HUES48 (cell line): ENCODE data around the gene POU2AF3.
A peak's percentile ranks its signal among the peaks of the same experiment; 100 is the strongest.
"Not testable (repeated sequence)": the region's sequence is repeated elsewhere in the genome, so short reads cannot be mapped to it uniquely, and the experiment has no call there.

ENCODE experiments used
- H3K27ac ChIP-seq: one replicate; pipeline ENCODE4 v1.7.0; 2013; ENCODE audit warnings: low read depth, low read length, inconsistent platforms
- H3K27me3 ChIP-seq: 2 replicates; pipeline ENCODE4 v1.6.1; 2013; ENCODE audit warnings: mild to moderate bottlenecking, low read length; ENCODE audit not compliant: control insufficient read depth, insufficient read depth
- H3K36me3 ChIP-seq: 2 replicates; pipeline ENCODE4 v1.6.1; 2013; ENCODE audit warnings: low read length; ENCODE audit not compliant: control insufficient read depth, insufficient read depth
- H3K4me1 ChIP-seq: 2 replicates; pipeline ENCODE4 v1.6.1; 2013; ENCODE audit warnings: mild to moderate bottlenecking, low read length; ENCODE audit not compliant: control insufficient read depth, insufficient read depth
- H3K4me3 ChIP-seq: 2 replicates; pipeline ENCODE4 v1.5.1; 2013; ENCODE audit warnings: mild to moderate bottlenecking, low read depth, low read length
- H3K9ac ChIP-seq: 2 replicates; pipeline ENCODE4 v1.6.1; 2013; ENCODE audit warnings: mild to moderate bottlenecking, low read depth, low read length, moderate library complexity
- H3K9me3 ChIP-seq: 2 replicates; pipeline ENCODE4 v1.6.1; 2013; ENCODE audit warnings: low read length; ENCODE audit not compliant: control insufficient read depth, insufficient read depth

Gene POU2AF3

GRCh38 chr11:111272420-111272819 lies 25.9 kb upstream of the POU2AF3 start:
- Histone ChIP-seq H3K27me3 (no peaks in the 10 kb centered on the region), H3K4me1 (no peaks in the 10 kb centered on the region), H3K27ac (no peak overlapping the region), H3K36me3 (no peaks in the 10 kb centered on the region), H3K9me3 (no peaks in the 10 kb centered on the region), H3K4me3 (no peak overlapping the region), H3K9ac (no peak overlapping the region)

GRCh38 chr11:111282562-111283075 lies 15.7 kb upstream of the POU2AF3 start:
- H3K36me3 ChIP-seq, result no peaks in the 10 kb centered on the region
- no peak overlapping the region for H3K27ac ChIP-seq
- no peaks in the 10 kb centered on the region for H3K9me3 ChIP-seq
- no peaks in the 10 kb centered on the region for H3K4me1 ChIP-seq
- no peaks in the 10 kb centered on the region for H3K27me3 ChIP-seq
- no peak overlapping the region for H3K4me3 ChIP-seq
- H3K9ac ChIP-seq, result no peak overlapping the region

- Histone ChIP-seq H3K4me1 (no peaks in the 10 kb centered on the region), H3K27me3 (no peaks in the 10 kb centered on the region), H3K27ac (no peak overlapping the region), H3K9ac (no peak overlapping the region), H3K4me3 (no peak overlapping the region), H3K36me3 (no peaks in the 10 kb centered on the region), H3K9me3 (no peaks in the 10 kb centered on the region)
These were observed 14.3 kb upstream of the POU2AF3 start for GRCh38 chr11:111283945-111284481.

- Histone ChIP-seq H3K27me3 (no peaks in the 10 kb centered on the region), H3K9ac (no peak overlapping the region), H3K36me3 (no peaks in the 10 kb centered on the region), H3K4me3 (no peak overlapping the region), H3K27ac (no peak overlapping the region), H3K4me1 (no peaks in the 10 kb centered on the region), H3K9me3 (no peaks in the 10 kb centered on the region)
These were observed 12.9 kb upstream of the POU2AF3 start for GRCh38 chr11:111285189-111286091.

GRCh38 chr11:111291764-111292163 lies 6.6 kb upstream of the POU2AF3 start:
- Histone ChIP-seq H3K27me3 (no peaks in the 10 kb centered on the region), H3K4me3 (no peak overlapping the region), H3K9me3 (no peaks in the 10 kb centered on the region), H3K4me1 (no peaks in the 10 kb centered on the region), H3K36me3 (no peaks in the 10 kb centered on the region), H3K27ac (no peak overlapping the region), H3K9ac (no peak overlapping the region)

GRCh38 chr11:111292408-111292807 lies 5.9 kb upstream of the POU2AF3 start:
- not testable (repeated sequence) for H3K27me3 ChIP-seq, H3K4me1 ChIP-seq, H3K27ac ChIP-seq, H3K9me3 ChIP-seq, H3K4me3 ChIP-seq, H3K9ac ChIP-seq, H3K36me3 ChIP-seq

GRCh38 chr11:111296196-111296595 lies 2.1 kb upstream of the POU2AF3 start:
- Histone ChIP-seq H3K36me3 (no peaks in the 10 kb centered on the region), H3K4me3 (no peak overlapping the region), H3K9me3 (no peaks in the 10 kb centered on the region), H3K9ac (no peak overlapping the region), H3K27ac (no peak overlapping the region), H3K4me1 (peaks cover 13% of the 10 kb centered on the region; the same call in 1 of the 2 replicates), H3K27me3 (peaks cover 33% of the 10 kb centered on the region)

GRCh38 chr11:111297696-111298095 lies 650 bp upstream of the POU2AF3 start:
- Histone ChIP-seq H3K4me3 (no peak overlapping the region), H3K9ac (no peak overlapping the region), H3K36me3 (no peaks in the 10 kb centered on the region), H3K4me1 (peaks cover 19% of the 10 kb centered on the region), H3K27me3 (peaks cover 37% of the 10 kb centered on the region), H3K27ac (no peak overlapping the region), H3K9me3 (no peaks in the 10 kb centered on the region)

- peaks cover 30% of the 10 kb centered on the region for H3K4me1 ChIP-seq
- no peak overlapping the region for H3K27ac ChIP-seq
- H3K4me3 ChIP-seq, result peak overlapping the region; percentile 73
- peak overlapping the region; percentile 63 for H3K9ac ChIP-seq
- peaks cover 37% of the 10 kb centered on the region for H3K27me3 ChIP-seq
- no peaks in the 10 kb centered on the region for H3K36me3 ChIP-seq
- H3K9me3 ChIP-seq, result no peaks in the 10 kb centered on the region
These were observed 1.0 kb downstream of the POU2AF3 start for GRCh38 chr11:111299101-111300026.

- H3K9ac ChIP-seq, result no peak overlapping the region
- H3K4me1 ChIP-seq, result peaks cover 30% of the 10 kb centered on the region
- H3K27me3 ChIP-seq, result peaks cover 37% of the 10 kb centered on the region
- no peak overlapping the region for H3K27ac ChIP-seq
- no peaks in the 10 kb centered on the region for H3K36me3 ChIP-seq
- no peak overlapping the region for H3K4me3 ChIP-seq
- H3K9me3 ChIP-seq, result no peaks in the 10 kb centered on the region
These were observed 2.2 kb downstream of the POU2AF3 start for GRCh38 chr11:111300569-111300968.
